SK-N-SH (cell line): ENCODE results near the gene SIT1. TPM values are rescaled to one million over a fixed set of nuclear protein-coding genes. Genes with fewer than 3 reads are reported as not detected.

Experiments used
- CTCF ChIA-PET: fragments of 300-600, 350-600 bp; formaldehyde crosslinking; extraction: SDS; loops from one replicate; lab custom pipeline; 2021; lab: Yijun Ruan, JAX
- POLR2A ChIA-PET: fragments of 350-600 bp; sonication (Branson Sonifier 250); formaldehyde crosslinking; extraction: SDS; loops from one replicate; lab custom pipeline; 2020; ENCODE audit warnings: antibody characterized with exemption, inconsistent platforms; lab: Yijun Ruan, JAX
- DNase-seq: peaks from one replicate; pipeline ENCODE4 v3.0.0; 2012
- H2AFZ ChIP-seq: fragments of 200-600 bp; sonication (generic); 2 replicates; pipeline ENCODE4 v1.8.1; 2016; ENCODE audit warnings: antibody characterized with exemption, mild to moderate bottlenecking, low read depth
- H3F3A ChIP-seq: fragments of 200-600 bp; sonication (generic); replicated peaks from 2 replicates; pipeline ENCODE3; 2016; ENCODE audit warnings: antibody characterized with exemption, mild to moderate bottlenecking; ENCODE audit not compliant: insufficient read depth
- H3K27ac ChIP-seq, 2 experiments: fragments of 200-500 bp in 1 of 2; fragments of 200-600 bp in 1 of 2; sonication (Bioruptor generic) in 1 of 2; sonication (generic), shearing (Covaris generic) in 1 of 2; 2 replicates each; pipeline versions ENCODE4 v1.5.1 to v1.6.1; 2014 to 2016; ENCODE audit warnings: low read depth in 2 of 2, inconsistent platforms in 1 of 2, low read length in 1 of 2, mild to moderate bottlenecking in 1 of 2, mixed read lengths in 1 of 2
- H3K27me3 ChIP-seq: fragments of 200-600 bp; sonication (generic), shearing (Covaris generic); 2 replicates; pipeline ENCODE4 v1.6.1; 2016; ENCODE audit warnings: mixed run types; ENCODE audit not compliant: insufficient read depth
- H3K36me3 ChIP-seq, 2 experiments: fragments of 200-500 bp in 1 of 2; fragments of 200-600 bp in 1 of 2; sonication (Bioruptor generic) in 1 of 2; sonication (generic) in 1 of 2; replicated peaks in 1 of 2; 2 replicates each; pipeline versions ENCODE3 to v1.5.1; 2014 to 2016; ENCODE audit warnings: low read length in 1 of 2, mild to moderate bottlenecking in 1 of 2; ENCODE audit not compliant: insufficient read depth in 2 of 2, control insufficient read depth in 1 of 2
- H3K4me1 ChIP-seq, 2 experiments: fragments of 200-500 bp in 1 of 2; fragments of 200-600 bp in 1 of 2; sonication (Bioruptor generic) in 1 of 2; sonication (generic), shearing (Covaris generic) in 1 of 2; 2 replicates each; pipeline versions ENCODE4 v1.5.1 to v1.6.1; 2014 to 2016; ENCODE audit warnings: low read depth in 1 of 2, low read length in 1 of 2, mixed run types in 1 of 2; ENCODE audit not compliant: insufficient read depth in 2 of 2, control insufficient read depth in 1 of 2
- H3K4me2 ChIP-seq: fragments of 200-600 bp; sonication (generic), shearing (Covaris generic); 2 replicates; pipeline ENCODE4 v1.6.1; 2017; ENCODE audit warnings: mixed run types
- H3K4me3 ChIP-seq, 2 experiments: fragments of 200-500 bp in 1 of 2; fragments of 200-600 bp in 1 of 2; sonication (Bioruptor generic) in 1 of 2; sonication (generic), shearing (Covaris generic) in 1 of 2; 2 replicates each; pipeline versions ENCODE4 v1.5.1 to v1.8.1; 2014 to 2016; ENCODE audit warnings: low read depth in 2 of 2, inconsistent platforms in 1 of 2, low read length in 1 of 2, mild to moderate bottlenecking in 1 of 2, mixed read lengths in 1 of 2, moderate library complexity in 1 of 2
- H3K79me2 ChIP-seq: fragments of 200-600 bp; sonication (generic); 2 replicates; pipeline ENCODE4 v1.8.1; 2017; ENCODE audit warnings: mild to moderate bottlenecking; ENCODE audit not compliant: insufficient read depth
- H3K9ac ChIP-seq: fragments of 200-600 bp; sonication (generic); 2 replicates; pipeline ENCODE4 v1.6.1; 2017; ENCODE audit warnings: mixed run types
- H3K9me2 ChIP-seq: fragments of 200-600 bp; sonication (generic); 2 replicates; pipeline ENCODE4 v1.6.1; 2017; ENCODE audit warnings: mixed run types
- H3K9me3 ChIP-seq: fragments of 200-600 bp; sonication (generic); 2 replicates; pipeline ENCODE4 v1.6.1; 2017; ENCODE audit warnings: mixed run types, mild to moderate bottlenecking, moderate library complexity
- H4K20me1 ChIP-seq: fragments of 200-600 bp; sonication (generic); 2 replicates; pipeline ENCODE4 v1.6.1; 2017; ENCODE audit warnings: mild to moderate bottlenecking, mixed run types; ENCODE audit not compliant: insufficient read depth
- CHD2 ChIP-seq: fragments of 150-350 bp; IDR thresholded peaks from 2 replicates; pipeline ENCODE4 v1.6.1; 2018; ENCODE audit warnings: low read length; ENCODE audit not compliant: partially characterized antibody
- ELF1 ChIP-seq: IDR thresholded peaks from 2 replicates; pipeline ENCODE4 v1.4.0; 2012
- EP300 ChIP-seq, 2 experiments: IDR thresholded peaks; 2 replicates each; pipeline versions ENCODE4 v1.4.0 to v1.6.1; 2012; ENCODE audit warnings: borderline replicate concordance in 1 of 2, low read depth in 1 of 2, low read length in 1 of 2
- EZH2phosphoT487 ChIP-seq: fragments of 200-600 bp; sonication (generic); IDR thresholded peaks from 2 replicates; pipeline ENCODE4 v1.6.1; 2017; ENCODE audit warnings: low read depth, mixed run types, mild to moderate bottlenecking, antibody characterized with exemption, moderate library complexity, borderline replicate concordance
- FOSL2 ChIP-seq: IDR thresholded peaks from 2 replicates; pipeline ENCODE4 v1.4.0; 2012; ENCODE audit warnings: low read depth, mild to moderate bottlenecking, moderate library complexity, borderline replicate concordance
- FOXJ3 ChIP-seq: sonication (generic); formaldehyde crosslinking; IDR thresholded peaks from 2 replicates; pipeline ENCODE4 v1.5.1; 2020; ENCODE audit warnings: mild to moderate bottlenecking, missing genetic modification reagents
- FOXM1 ChIP-seq: IDR thresholded peaks from 2 replicates; pipeline ENCODE4 v1.4.0; 2012; ENCODE audit warnings: low read depth, mild to moderate bottlenecking
- GABPA ChIP-seq: IDR thresholded peaks from 2 replicates; pipeline ENCODE4 v1.4.0; 2012; ENCODE audit warnings: low read depth, mild to moderate bottlenecking
- GATA2 ChIP-seq: sonication (generic); formaldehyde crosslinking; IDR thresholded peaks from 2 replicates; pipeline ENCODE4 v1.5.0; 2020; ENCODE audit warnings: mild to moderate bottlenecking, missing genetic modification reagents
- JUND ChIP-seq: IDR thresholded peaks from 2 replicates; pipeline ENCODE4 v1.4.0; 2012
- NFIC ChIP-seq: IDR thresholded peaks from 2 replicates; pipeline ENCODE4 v1.4.0; 2012; ENCODE audit warnings: borderline replicate concordance
- NRF1 ChIP-seq: IDR thresholded peaks from 2 replicates; pipeline ENCODE4 v1.6.1; 2012; ENCODE audit warnings: low read depth, mild to moderate bottlenecking, low read length
- RAD21 ChIP-seq: IDR thresholded peaks from 2 replicates; pipeline ENCODE4 v1.6.1; 2012; ENCODE audit warnings: mild to moderate bottlenecking, low read length
- RCOR1 ChIP-seq: fragments of 150-350 bp; IDR thresholded peaks from 2 replicates; pipeline ENCODE4 v1.6.1; 2017; ENCODE audit warnings: antibody characterized with exemption, low read length
- REST ChIP-seq: IDR thresholded peaks from 2 replicates; pipeline ENCODE4 v1.6.1; 2012; ENCODE audit warnings: mild to moderate bottlenecking, low read depth, low read length, moderate library complexity
- SMC3 ChIP-seq: IDR thresholded peaks from 2 replicates; pipeline ENCODE4 v1.6.1; 2012; ENCODE audit warnings: low read depth, low read length, improper control_type of control experiment
- YY1 ChIP-seq: IDR thresholded peaks from 2 replicates; pipeline ENCODE4 v1.4.0; 2012; ENCODE audit warnings: low read depth, mild to moderate bottlenecking
- WGBS: methylation state at CpG from one replicate; pipeline ENCODE4 v1.1.6; 2017; ENCODE audit warnings: low lambda C conversion rate; 5-methylcytosine and 5-hydroxymethylcytosine counted together
- polyA plus RNA-seq, 3 experiments: library from polyadenylated mRNA; depleted of rRNA; stranded (reverse); fragments of >200 nt; gene quantifications; 2 replicates each; pipeline ENCODE4 v1.2.3, GENCODE V29; 2012
- TF ChIP-seq, protein P1 (sequence below): fragments of 150-350 bp; IDR thresholded peaks from 2 replicates; pipeline ENCODE4 v1.6.1; 2016; ENCODE audit warnings: mild to moderate bottlenecking, low read depth, low read length
- TF ChIP-seq, protein P2 (sequence below): IDR thresholded peaks from 2 replicates; pipeline ENCODE4; 2012

The SIT1 gene
- polyA plus RNA-seq, 1 of the 3 experiments (the other 2 are of a cell fraction): not detected

DNA sequence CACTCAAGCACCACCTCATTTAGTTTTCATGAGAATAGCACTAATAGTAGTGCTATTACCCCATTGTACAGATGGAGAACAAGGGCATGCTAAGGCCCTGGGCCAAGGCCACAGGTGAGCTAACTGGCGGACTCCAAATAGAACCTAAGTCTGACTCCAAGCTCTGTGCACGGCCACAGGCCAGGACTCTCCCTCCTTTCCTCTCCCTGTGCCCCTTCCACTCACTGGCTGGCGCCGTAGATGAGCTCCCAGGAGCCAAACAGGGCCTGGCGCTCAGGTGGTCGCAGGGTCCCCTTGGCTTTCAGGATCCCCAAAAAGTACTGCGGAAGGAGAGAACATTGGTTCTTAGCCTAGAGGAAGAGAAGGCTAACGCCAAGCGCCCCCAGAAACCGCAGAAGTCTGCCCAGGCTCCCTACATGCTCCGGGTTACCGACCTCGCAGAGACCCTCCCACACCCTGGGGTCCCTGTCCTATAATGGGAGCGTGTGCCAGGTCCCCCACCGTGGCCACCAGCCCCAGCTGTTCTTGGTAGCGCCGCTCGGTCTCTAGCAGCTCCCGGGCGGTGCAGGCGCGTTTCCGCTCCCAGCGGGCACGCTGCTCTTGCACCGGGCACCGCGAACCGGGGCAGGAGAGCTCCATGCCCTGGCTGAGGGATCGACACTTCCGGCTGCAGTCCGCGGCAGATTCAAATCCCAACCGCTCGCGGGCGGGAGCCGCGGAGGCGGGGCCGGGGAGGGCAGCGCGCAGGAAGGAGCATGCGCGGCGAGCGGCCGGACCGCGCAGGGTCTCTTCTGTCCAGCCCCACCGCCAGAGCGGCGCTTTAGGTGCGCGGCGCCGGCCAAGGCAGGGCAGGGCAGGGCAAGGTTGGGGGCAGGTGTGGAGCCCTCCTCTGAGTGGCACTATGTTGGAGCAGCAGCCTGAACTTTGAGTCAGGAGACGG is 14.1 kb upstream of the SIT1 start, which contains the start of gene ARHGEF39 (continued):
- peak; percentile 74 for TF ChIP-seq NRF1
- TF ChIP-seq, protein P1, sequence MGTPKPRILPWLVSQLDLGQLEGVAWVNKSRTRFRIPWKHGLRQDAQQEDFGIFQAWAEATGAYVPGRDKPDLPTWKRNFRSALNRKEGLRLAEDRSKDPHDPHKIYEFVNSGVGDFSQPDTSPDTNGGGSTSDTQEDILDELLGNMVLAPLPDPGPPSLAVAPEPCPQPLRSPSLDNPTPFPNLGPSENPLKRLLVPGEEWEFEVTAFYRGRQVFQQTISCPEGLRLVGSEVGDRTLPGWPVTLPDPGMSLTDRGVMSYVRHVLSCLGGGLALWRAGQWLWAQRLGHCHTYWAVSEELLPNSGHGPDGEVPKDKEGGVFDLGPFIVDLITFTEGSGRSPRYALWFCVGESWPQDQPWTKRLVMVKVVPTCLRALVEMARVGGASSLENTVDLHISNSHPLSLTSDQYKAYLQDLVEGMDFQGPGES: no peak
- 0 out of 2 replicates have a peak, but pooled peaks have one; percentile 28 for TF ChIP-seq YY1
- TF ChIP-seq, protein P2, sequence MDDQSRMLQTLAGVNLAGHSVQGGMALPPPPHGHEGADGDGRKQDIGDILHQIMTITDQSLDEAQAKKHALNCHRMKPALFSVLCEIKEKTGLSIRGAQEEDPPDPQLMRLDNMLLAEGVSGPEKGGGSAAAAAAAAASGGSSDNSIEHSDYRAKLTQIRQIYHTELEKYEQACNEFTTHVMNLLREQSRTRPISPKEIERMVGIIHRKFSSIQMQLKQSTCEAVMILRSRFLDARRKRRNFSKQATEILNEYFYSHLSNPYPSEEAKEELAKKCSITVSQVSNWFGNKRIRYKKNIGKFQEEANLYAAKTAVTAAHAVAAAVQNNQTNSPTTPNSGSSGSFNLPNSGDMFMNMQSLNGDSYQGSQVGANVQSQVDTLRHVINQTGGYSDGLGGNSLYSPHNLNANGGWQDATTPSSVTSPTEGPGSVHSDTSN: no peak
- no peak for TF ChIP-seq REST
- no peak for TF ChIP-seq JUND

GRCh38 chr9:35662437-35662836 is 11.7 kb upstream of the SIT1 start:
- CTCF ChIA-PET: interaction anchor here (2.4 kb wide), 1 partner anchor 34 kb away, joined by 11 read pairs; no protein-coding TSS in a partner anchor
- TF ChIP-seq RCOR1: no peak
- TF ChIP-seq, protein P2: no peak
- TF ChIP-seq NFIC: no peak
- no peak for TF ChIP-seq ELF1
- TF ChIP-seq FOXJ3 (CRISPR knock-in tag): no peak
- no peak for TF ChIP-seq FOSL2
- TF ChIP-seq REST: no peak
- no peak for TF ChIP-seq EZH2phosphoT487
- no peak for TF ChIP-seq EP300 (IDR thresholded peaks at IDR 0.05; ENCODE audit: borderline replicate concordance in 1 of 2, low read depth in 1 of 2, low read length in 1 of 2)
- no peak for TF ChIP-seq GABPA
- TF ChIP-seq NRF1: no peak
- TF ChIP-seq RAD21: no peak
- no peak for TF ChIP-seq FOXM1
- no peak for TF ChIP-seq GATA2 (CRISPR knock-in tag)
- TF ChIP-seq SMC3: no peak
- no peak for TF ChIP-seq CHD2

More at GRCh38 chr9:35662437-35662836, 11.7 kb upstream of the SIT1 start:
- Histone ChIP-seq H3K4me3 (no peak overlapping the region), H4K20me1 (no peaks in the 10 kb centered on the region), H3K27ac (no peak overlapping the region; a peak in 1 of 4 replicates), H3K36me3 (peaks cover 0 to 11% of the 10 kb centered on the region in 2 experiments), H3F3A (peaks cover 31% of the 10 kb centered on the region), H3K9me2 (no peaks in the 10 kb centered on the region), H3K27me3 (no peaks in the 10 kb centered on the region), H3K4me1 (peaks cover 0 to 19% of the 10 kb centered on the region in 2 experiments; a peak in 1 of 4 replicates), H3K9ac (no peak overlapping the region), H3K79me2 (peaks cover 36% of the 10 kb centered on the region), H3K4me2 (no peak overlapping the region), H2AFZ (no peak overlapping the region), H3K9me3 (no peaks in the 10 kb centered on the region)
- POLR2A ChIA-PET: interaction anchor here (0.7 kb wide), 1 partner anchor 42 kb away, joined by 3 read pairs; no protein-coding TSS in a partner anchor
- 99% methylated on average over 5 of the region's 7 CpGs for WGBS
- DNase-seq: no peak
